Stimulated activated CD8-positive, alpha-beta memory T cell treated with anti-CD3 and anti-CD28 coated beads, Interleukin-15, amount 100 ng/mL, for 48 hours (primary cell): ENCODE results near the gene ATP8B4.
"Not testable (repeated sequence)": the region's sequence is repeated elsewhere in the genome, so short reads cannot be mapped to it uniquely, and the experiment has no call there.

Experiments used
- DNase-seq, 2 donors: peaks; one replicate each; pipeline ENCODE4 v3.0.0-alpha.2; 2020; ENCODE audit warnings: low read depth in 2 of 2

Gene ATP8B4

DNA sequence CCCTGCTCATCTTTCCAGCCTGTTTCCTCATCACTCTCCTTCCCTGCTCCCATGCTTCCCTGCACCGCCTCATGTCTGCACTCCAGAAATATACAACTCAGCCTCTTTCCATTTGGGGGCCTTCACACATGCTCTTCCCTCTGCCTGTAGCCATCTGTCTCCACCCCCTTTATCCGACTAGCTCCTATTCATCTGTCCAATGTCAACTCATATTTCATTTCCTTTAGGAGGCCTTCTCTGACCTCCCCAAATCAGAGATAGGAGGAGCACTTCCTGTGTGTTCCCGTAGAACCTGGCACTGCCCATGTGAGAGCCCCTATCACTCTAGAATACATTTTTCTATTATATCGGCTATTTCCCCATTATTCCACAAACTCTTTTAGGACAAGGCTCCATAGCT lies 10.6 kb downstream of the ATP8B4 start:
- DNase-seq, result no peak

DNA sequence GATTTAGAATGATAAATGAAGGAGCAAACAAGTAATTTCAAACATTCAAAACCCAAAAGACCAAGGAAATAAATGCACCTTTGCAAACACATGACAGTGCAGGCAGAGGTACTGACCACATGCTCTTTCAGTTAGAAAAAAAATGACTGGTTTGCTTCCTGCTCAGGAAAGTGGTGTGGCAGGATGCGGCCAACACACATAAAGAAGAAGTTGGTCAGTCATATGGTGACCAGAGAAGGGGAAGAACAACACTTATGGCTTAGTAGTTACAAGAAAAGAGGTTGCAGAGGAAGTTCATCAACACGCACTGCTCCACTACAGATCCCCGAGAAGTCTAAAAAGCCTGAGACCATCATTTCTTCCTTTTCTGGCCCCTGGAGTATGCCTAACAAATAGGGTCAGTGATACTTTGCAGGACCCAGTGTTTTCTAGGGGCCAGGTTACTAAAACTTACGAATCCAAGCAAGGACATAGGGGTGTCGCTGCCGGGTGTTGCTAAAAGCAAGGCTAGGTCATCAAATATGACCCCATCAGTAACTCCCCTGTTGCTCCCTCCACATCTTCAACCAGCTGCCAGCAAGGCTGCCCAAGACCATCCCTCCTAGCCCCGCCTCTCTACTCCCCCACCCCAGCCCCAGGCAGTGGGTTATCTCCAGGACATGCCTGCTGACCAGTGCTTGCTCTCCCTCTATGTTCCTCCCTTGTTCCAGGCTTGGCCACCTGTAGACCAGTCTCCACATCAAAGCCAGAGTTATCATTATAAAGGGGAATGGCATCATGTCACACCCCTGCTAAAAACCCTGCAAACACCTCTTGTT lies 11.2 kb downstream of the ATP8B4 start:
- peak; percentile 19 to 27 for DNase-seq

DNA sequence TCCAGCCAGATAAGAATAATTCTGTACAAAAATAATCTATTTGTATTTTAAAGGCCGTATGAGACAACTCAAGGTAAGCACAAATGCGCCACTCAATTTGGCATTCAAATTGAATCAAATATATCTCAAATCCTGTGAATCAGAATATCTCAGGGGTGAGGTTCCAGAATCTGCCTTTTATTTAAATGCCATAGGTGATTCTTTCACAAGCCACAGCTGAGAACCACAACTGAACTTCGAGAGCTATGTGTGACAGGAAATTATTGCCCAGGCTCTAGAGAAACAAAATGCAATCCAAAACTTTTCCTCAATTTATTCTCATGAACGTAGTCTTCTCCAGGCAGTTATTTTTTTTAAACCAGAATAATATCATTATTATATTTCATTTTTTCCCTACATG lies 11.9 kb downstream of the ATP8B4 start:
- no peak for DNase-seq

DNA sequence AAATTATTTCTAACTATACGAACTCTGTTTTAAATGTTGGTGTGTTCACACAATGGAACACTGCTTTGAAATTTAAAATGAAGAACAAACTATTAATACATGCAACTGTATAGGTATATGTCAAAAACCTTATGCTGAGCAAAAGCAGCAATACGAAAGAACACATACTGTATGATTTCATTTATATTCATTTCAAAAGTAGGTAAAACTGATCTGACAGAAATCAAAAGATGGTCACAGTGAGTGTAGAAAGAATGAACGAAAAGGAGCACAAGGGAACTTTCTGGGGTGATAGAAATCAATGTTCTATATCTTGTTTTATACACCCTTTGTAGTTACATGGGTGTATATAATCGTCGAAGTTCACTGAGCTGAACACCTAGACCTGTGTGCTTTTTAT lies 12.6 kb downstream of the ATP8B4 start:
- no peak for DNase-seq

DNA sequence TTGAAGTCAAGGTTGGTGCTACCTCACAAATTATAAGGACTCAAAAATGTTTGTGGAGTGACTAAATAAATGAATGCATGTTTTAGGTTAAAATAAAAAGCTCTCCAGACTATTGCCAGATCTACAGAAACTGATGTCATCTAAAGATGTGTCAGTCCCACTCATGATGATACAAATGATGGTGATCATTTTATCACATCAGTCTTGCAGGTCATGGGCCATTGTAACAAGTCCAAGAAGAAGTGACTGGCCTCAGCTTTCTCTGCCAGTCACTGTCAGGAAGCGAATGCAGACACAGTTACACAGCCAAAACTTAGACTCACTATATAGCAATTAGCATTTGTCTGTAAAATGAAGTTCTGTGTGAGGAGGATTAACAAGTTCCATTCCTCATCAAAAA lies 18.5 kb downstream of the ATP8B4 start:
- DNase-seq, result no peak

DNA sequence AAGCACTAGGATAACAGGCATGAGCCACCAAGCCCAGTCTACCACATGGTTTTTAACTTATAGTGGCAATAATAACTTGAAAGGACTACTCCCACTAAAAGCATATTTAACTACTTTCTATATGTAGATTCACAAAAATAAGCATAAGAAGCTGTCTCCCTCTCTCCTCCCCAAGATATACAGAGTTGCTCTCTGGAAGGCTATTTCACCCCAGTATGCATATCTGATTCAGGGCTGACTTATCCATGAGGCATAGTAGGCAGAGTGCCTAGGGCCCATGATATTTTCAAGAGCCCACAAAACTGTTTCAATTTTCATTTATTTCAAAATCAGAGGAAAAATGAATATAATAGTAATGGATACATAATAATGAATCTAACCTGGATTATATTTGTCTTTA lies 20.5 kb downstream of the ATP8B4 start:
- no peak for DNase-seq

DNA sequence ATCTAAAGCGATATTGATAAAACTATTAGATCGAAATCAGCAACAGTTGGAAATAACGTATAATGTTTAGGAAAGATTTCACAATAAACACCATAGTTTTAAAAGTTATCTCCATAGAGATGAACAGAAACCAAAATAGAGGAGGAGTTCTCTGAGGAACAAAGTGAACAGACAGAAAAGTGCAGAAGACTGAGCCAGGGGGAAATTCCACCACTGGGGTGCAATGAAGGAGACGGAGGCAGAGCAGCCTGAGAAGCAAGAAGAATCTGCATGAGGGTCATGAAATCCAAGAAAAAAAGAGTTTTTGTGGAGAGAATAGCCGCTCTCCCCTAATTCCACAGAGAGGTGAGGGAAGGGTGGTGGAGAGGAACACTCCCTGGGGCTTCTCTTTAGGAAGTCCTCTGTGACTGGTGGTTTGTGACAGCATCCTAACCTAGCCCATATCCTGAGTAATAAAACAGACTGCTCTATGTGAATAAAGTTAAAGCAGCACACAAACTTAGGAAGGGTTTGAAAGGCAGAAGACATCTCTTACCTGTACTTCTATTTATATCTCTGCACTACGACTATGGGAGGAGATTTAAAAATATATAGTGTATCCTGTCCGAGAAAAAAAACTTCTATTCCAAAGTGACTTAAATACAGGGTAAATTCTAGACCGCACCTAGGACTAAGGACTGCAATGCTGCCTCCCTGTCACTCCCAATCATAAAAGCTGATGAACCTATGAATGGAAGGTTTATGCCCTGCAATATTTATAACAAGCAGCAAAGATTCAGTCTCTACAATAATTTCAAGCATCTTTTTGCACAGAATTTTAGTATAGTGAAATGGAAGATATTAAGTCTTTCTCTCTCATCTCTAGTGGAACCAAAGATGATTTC lies 22.9 kb downstream of the ATP8B4 start:
- DNase-seq, result no peak

DNA sequence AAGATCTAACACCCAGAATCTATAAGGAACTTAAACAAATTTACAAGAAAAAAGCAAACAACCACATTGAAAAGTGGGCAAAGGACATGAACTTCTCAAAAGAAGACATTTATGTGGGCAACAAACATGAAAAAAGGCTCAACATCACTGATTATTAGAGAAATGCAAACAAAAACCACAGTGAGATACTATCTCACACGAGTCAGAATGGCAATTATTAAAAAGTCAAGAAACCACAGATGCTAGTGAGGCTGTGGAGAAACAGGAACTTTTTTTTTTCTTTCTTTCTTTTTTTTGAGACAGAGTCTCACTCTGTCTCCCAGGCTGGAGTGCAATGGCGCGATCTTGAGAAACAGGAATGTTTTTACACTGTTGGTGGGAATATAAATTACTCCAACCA lies 29.6 kb downstream of the ATP8B4 start:
- DNase-seq, result not testable (repeated sequence)

DNA sequence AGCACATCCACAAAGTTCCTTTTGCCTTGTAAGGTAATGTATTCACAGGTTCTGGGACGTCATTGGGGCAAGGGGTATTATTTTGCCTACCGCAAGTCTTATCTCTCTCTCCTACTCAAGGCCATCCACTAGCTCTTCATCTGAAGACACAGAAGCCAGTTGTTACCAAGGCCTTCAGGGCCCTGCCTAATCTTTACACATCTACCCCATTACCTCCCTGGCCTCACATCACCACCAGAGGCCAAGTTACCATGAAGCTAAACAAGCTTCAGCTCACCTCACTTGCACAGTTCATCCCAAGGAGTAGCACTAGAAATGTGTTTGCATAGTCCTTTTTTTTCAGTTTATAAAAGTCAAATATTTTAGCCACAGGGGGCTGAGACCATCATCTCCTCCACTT lies 34.1 kb downstream of the ATP8B4 start:
- no peak for DNase-seq

DNA sequence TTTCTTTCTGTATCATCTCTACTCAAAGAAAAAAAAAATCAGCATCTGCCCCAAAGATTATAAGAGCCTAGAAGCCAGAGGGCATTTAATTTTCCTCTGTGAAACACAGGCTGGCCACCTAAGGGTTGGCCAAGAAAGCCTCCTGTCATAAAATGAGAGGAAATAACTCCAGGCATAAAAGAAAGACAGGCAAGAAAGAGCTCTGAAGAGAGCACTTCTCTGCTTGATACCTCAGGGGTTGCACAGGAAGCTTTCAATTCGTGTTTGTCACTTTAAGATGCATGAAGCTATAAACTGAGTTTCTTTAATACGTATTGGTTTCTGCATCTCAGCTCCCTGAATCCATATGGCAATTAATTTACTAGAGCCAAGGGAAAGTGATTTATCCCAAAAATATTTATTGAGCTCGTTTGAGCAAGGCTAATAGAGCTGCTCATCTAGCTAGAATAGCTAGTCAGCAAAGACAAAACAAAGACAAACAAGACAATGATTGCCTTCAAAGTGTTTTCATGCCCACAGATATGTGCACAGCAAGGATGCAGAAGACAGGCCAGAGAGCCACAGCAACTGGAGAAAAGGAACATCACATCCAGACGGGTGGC lies 35.5 kb downstream of the ATP8B4 start:
- DNase-seq, result no peak

DNA sequence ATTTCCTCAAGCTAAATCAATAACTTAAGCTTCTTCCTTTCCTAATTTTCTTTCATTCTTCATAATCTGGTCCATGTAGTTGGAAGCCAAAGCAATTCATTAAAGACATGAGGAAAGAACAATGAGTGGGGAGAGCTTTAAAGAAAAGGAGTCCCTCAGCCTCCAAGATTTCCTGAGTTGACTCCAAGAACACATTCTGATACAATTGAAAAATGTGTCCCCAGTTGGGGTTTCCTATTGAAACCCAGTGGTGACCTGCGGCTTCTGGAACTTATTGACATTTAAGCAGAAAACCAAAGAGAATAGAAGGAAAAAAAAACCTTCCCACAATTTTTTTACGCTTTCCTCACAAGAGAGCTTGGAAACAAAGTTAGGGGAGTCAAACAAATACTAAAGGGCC lies 37.0 kb downstream of the ATP8B4 start:
- DNase-seq, result no peak

DNA sequence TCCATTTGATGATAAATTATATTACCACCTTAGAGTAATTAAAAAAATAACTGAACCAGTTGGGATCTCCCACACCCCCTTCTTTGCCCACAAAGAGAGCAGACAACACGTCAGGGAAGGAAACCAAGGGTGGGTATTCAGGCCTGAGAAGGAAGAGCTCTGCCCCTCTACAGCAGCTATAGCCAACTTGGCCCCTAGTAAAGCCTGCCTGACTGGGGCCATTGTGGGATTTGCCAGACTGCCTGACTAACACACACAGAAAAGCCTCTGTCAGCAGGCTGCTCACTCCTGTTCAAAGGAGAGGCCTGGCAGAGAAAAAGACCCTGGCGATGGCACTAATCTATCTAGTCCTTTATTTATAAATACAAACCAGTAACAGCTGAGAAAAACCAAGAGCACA lies 41.4 kb downstream of the ATP8B4 start:
- DNase-seq, result no peak

DNA sequence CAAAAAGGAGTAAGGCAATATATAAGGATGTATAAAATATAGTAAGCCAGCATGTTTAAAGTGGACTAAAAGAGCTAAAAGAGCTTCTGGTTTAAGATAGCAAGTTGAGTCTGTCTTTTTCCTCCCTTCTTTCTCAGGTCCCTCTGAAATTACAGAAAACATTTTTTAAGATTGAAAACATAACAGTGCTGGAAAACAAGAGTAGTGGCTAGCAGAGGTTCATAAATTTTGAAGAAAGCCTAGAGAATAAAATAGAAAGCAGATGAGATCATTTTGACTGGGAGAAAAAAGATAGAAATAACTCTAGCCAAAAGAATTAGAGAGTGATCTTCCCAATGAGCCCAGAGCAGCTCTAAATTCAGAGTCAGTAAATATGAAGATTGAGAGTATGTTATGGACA lies 41.9 kb downstream of the ATP8B4 start:
- DNase-seq, result no peak

DNA sequence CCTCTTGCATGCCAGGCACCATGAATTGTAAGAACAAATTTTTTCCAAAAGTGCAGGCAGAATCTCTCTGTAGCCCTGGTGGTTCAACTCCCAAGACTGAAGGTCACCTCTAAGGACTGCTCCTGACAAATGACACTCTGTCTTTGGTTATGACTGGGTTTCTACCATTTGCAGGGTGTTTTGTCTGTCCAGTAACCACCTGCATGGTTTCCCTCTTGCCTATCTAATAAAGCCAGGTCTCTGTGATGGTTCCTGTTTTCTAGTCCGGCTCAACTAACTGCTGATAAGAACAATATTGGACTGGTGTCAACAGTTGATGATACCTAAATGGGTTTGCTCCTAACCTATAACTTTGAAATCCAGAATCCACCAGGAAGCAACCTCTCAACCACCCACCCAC lies 43.7 kb downstream of the ATP8B4 start:
- DNase-seq, result no peak

DNA sequence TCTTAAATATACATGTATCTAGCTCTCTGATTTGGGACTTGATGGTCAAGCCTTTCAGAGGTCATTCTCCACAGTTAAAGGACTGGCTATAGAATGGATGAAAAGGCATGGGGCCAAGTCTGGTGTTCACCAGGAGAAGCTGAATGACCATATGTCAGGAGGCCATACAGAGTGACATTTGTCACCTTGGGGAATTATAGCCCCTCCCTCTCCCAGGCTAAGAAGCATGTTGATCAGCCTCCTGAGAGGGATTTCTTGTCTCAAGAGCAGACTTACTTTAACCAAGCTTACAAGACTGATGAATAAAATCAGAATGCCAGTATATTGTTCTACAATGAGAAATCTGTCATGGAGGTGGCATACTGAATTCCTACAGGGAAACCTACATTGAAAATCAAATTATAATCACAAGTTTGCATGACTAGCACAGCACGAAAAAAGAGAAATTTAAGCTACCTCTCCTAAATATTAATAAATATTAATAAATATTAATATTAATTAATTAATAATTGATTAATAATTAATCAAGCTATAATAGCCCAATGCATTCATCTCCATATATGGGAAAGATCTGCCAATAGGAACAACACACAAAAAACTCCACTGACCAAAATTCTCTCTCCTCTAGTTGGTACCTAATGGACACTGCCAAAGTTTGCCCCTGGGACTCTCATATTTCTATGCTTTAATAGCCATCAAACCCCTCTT lies 47.3 kb downstream of the ATP8B4 start:
- no peak for DNase-seq

DNA sequence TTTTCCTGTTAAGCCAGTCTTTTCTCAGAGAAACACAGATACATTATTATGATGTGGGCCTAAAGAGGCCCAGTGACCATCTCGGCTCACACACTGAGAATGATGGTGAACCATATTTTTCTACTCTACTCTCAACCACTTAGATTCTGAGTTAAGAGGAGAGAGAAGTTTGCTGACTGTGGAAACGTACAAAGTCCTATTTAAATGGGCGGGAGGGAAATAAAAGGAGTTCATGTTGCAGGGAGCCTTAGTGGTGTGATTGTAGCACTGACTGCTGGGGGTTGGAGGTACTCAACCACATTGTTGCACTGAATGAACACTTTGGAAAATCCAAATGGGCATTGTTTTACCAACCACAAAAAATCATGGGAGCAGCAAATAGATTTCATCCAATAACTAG lies 51.0 kb downstream of the ATP8B4 start:
- DNase-seq, result no peak

DNA sequence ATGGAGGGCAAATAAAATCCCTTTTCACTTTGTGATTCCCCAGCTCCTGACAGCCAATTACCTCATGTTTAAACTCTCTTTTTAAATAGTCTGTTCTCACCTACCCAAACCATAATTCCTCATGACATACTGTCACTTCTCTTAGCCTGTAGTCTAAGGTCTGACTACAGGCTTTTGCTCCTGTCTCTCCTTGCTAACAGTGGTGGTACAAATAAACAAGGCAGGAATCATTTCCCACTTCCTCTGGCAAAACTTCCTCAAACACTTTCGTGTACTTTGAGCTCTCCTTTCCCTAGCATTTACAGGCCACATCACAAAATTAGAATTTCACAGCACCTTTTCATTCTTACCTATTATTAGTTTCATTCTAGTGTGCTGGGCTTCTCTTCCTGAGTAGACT lies 51.8 kb downstream of the ATP8B4 start:
- no peak for DNase-seq

DNA sequence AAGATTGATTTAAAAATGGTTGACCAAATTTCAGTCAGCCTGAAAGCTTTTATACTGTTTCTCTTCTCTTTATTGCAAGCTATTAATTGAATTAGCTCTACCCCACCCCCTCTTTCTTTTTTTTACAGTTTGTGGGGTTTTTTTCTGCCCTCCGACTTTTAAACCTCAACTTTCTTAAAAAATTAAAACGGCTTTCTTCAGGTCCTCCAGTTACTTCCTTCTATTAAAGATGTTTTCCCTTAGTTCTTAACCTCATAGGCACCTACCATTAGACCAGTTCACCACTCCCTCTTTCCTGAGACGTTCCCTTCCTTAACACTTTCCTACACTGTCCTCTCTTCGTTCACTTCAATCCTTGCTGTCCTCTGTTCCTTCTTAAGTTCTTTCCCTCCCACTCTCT lies 52.4 kb downstream of the ATP8B4 start:
- no peak for DNase-seq

DNA sequence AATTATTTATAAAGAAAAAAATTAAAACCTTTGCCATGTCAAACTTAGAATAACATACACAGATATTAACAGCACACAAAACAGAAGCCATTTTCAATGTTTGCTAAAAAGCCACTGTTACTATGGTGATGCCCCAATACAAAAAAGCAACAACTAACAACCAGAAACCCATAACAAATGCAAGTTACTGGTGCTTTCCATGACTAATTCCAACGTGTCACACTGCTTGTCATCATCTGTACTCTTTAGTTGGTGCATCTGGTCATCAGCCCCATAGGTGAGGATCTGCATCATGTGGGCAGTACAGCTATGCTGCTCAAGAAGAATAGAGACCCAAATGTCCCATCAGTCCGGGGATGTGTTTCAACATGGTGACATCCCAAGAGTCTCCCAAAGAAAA lies 52.8 kb downstream of the ATP8B4 start:
- peak; percentile 4 to 32 for DNase-seq

DNA sequence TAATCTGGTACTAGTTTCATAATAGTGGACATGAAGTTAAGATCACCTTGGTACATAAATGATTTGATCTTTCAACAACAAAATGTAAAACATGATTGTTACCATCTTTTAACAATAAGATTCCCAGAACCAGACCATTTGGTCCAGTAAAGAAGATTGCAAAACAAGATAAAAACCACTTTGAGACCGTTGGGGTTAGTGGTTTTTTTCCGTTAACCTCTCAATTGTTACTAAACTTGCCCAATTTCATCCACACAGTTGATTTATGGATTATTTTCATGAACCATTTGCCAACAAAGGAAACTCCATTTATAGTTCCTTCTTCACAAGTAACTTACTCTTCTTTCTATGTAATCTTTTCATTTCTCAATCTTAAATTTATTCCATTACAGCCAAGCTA lies 53.8 kb downstream of the ATP8B4 start:
- no peak for DNase-seq

DNA sequence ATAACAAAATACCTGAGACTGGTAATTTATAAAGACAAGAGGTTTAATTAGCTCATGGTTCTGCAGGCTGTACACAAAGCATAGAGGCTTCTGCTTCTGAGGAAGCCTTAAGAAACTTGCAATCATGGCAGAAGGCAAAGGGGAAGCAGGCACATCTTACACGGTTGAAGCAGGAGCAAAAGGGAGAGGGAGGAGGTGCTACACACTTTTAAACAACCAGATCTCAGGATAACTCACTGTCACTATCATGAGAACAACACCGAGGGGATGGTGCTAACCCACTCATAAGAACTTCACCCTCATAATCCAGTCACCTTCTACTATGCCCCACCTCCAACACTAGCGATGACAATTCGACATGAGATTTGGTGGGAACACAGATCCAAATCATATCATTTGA lies 54.4 kb downstream of the ATP8B4 start:
- DNase-seq, result no peak

DNA sequence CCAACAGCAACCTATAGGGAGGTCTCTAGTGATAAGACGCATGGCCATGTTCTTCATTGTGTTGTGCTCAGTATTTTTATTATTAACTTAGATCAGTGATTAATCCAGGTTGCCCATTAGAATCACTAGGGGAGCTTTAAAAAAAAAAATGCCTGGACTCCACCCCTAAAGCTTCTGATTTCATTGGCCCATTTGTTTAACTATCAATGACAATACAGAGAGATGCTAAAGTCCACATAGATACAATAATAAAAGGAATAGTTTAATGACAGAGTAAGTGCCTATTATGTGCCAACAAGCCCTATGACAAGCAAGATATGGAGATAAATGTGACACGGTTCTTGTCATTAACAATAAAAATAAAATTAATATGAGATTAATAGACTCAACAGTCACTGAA lies 55.8 kb downstream of the ATP8B4 start:
- DNase-seq, result no peak
